Activated naive CD8-positive, alpha-beta T cell treated with anti-CD3 and anti-CD28 coated beads, Interleukin-2, amount 10 ng/mL, durations not matched to agents 7 days and 5 days (primary cell): ENCODE measurements around the gene CRB2. TPM values are rescaled to one million over a fixed set of nuclear protein-coding genes. Genes with fewer than 3 reads are reported as not detected.

Experiments used
- ATAC-seq: fragments of 150-1000 bp; cut with Tn5 transposase; one replicate; pipeline ENCODE4 v1.10.0; 2021; ENCODE audit warnings: low read depth, moderate library complexity
- POLR2A ChIA-PET: fragments of 350-600 bp; sonication (Branson Sonifier 250); formaldehyde crosslinking; loops from one replicate; lab custom pipeline; 2021; ENCODE audit warnings: antibody characterized with exemption; lab: Charles Lee
- DNase-seq: peaks from one replicate; pipeline ENCODE4 v3.0.0; 2021
- H3K27ac Mint-ChIP-seq: one replicate; pipeline ENCODE4 v1.8.0; 2022; ENCODE audit warnings: mild to moderate bottlenecking, mixed read lengths
- H3K27me3 Mint-ChIP-seq: one replicate; pipeline ENCODE4 v1.8.0; 2022; ENCODE audit warnings: mild to moderate bottlenecking, moderate library complexity, mixed read lengths
- H3K36me3 Mint-ChIP-seq: one replicate; pipeline ENCODE4 v1.8.0; 2021; ENCODE audit warnings: mild to moderate bottlenecking, mixed read lengths
- H3K4me1 Mint-ChIP-seq: one replicate; pipeline ENCODE4 v1.8.0; 2021; ENCODE audit warnings: mixed read lengths
- H3K4me3 Mint-ChIP-seq: one replicate; pipeline ENCODE4 v1.8.0; 2022; ENCODE audit warnings: mild to moderate bottlenecking, moderate library complexity, mixed read lengths
- H3K9me3 Mint-ChIP-seq: one replicate; pipeline ENCODE4 v1.8.0; 2021; ENCODE audit warnings: mixed read lengths
- total RNA-seq, 2 experiments: library from RNA; stranded (reverse); gene quantifications; one replicate each; pipeline ENCODE4 v1.2.3, GENCODE V29; 2021

The CRB2 gene
- total RNA-seq, 2 experiments from 2014 or later, result not detected

DNA sequence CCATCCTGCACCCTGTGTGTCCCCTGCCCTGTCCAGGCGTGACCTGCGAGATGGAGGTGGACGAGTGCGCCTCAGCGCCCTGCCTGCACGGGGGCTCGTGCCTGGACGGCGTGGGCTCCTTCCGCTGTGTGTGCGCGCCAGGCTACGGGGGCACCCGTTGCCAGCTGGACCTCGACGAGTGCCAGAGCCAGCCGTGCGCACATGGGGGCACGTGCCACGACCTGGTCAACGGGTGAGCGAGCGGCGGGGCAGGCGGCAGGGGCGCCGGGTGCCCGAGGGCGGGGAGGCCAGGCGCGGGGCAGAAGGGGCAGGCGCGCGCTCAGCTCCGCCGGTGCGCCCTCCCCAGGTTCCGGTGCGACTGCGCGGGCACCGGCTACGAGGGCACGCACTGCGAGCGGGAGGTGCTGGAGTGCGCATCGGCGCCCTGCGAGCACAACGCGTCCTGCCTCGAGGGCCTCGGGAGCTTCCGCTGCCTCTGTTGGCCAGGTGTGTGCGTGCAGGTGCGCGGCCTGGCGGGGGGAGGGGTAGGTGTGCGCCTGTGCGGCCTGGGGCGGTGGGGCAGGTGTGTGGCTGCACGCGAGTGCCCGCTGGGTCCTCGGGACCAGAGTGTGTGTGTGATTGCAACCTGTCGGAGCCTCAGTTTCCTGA, 10.0 kb downstream of the CRB2 start:
- POLR2A ChIA-PET, result no interaction called here
- H3K27me3 Mint-ChIP-seq, result peaks cover 6% of the 10 kb centered on the region
- H3K4me3 Mint-ChIP-seq, result no peak overlapping the region
- ATAC-seq (no peak), DNase-seq (no peak)
- H3K4me1 Mint-ChIP-seq, result no peaks in the 10 kb centered on the region
- H3K9me3 Mint-ChIP-seq, result no peaks in the 10 kb centered on the region
- H3K36me3 Mint-ChIP-seq, result no peaks in the 10 kb centered on the region
- no peak overlapping the region for H3K27ac Mint-ChIP-seq

GRCh38 chr9:123368023-123368422, 12.0 kb downstream of the CRB2 start:
- H3K36me3 Mint-ChIP-seq, result no peaks in the 10 kb centered on the region
- H3K4me1 Mint-ChIP-seq, result no peaks in the 10 kb centered on the region
- DNase-seq (no peak), ATAC-seq (no peak)
- POLR2A ChIA-PET, result no interaction called here
- H3K27ac Mint-ChIP-seq, result no peak overlapping the region
- no peaks in the 10 kb centered on the region for H3K9me3 Mint-ChIP-seq
- no peak overlapping the region for H3K4me3 Mint-ChIP-seq
- H3K27me3 Mint-ChIP-seq, result peaks cover 15% of the 10 kb centered on the region

DNA sequence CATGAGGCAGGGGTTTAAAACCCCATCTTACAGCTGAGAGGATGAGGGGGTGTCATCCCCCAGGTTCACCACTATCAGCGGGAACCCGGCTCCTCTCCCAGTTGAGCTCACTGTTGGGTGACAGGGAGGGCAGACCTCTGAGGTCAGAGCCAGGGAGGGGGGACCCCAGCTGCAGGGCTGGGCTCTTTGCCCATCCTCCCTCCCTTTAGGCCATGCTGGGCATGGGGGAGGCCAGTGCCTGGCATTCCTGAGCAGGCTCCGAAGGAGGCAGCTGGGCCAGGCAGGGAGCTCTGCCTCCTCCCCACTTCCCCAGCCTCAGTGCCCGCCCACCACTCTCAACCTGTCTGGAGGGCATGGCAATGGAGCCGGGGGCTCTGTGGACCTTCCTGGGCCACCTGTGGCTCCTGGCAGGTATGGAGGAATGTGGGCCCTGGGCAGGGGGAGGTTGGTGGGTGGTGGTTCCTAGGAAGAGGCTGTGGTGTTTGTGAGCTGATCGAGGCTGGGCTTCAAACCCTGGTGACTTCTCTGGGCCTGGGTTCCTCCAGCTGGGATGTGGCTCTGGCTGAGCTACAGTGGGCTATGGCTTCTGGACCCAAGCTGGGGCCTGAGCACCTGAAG, 12.6 kb downstream of the CRB2 start:
- ATAC-seq (no peak), DNase-seq (no peak)
- Mint-ChIP-seq H3K4me1 (no peaks in the 10 kb centered on the region), H3K4me3 (no peak overlapping the region), H3K27me3 (peaks cover 15% of the 10 kb centered on the region), H3K36me3 (no peaks in the 10 kb centered on the region), H3K27ac (no peak overlapping the region), H3K9me3 (no peaks in the 10 kb centered on the region)
- POLR2A ChIA-PET, result no interaction called here

DNA sequence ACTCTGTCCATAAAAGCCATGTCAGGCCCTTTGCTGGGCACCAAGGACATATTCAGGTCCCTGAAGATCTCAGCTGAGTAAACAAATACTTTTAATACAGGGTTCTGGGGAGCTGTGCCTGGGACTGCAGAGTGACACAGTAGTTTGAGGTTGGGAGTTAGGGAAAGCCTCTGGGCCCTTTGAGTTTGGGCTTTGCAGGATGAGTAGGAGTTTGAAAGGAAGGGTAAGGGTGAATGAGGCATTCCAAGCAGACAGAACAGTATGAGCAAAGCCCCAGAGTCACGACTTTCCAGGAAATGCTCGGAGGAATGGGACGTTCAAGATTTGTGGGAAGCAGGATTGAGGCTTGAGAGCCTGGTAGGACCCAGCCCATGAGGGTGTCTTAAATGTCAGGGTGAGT, 13.3 kb downstream of the CRB2 start:
- Mint-ChIP-seq H3K36me3 (no peaks in the 10 kb centered on the region), H3K9me3 (no peaks in the 10 kb centered on the region), H3K4me1 (no peaks in the 10 kb centered on the region), H3K27me3 (peaks cover 20% of the 10 kb centered on the region), H3K27ac (no peak overlapping the region), H3K4me3 (no peak overlapping the region)
- POLR2A ChIA-PET, result no interaction called here
- no peak for DNase-seq
- no peak for ATAC-seq

DNA sequence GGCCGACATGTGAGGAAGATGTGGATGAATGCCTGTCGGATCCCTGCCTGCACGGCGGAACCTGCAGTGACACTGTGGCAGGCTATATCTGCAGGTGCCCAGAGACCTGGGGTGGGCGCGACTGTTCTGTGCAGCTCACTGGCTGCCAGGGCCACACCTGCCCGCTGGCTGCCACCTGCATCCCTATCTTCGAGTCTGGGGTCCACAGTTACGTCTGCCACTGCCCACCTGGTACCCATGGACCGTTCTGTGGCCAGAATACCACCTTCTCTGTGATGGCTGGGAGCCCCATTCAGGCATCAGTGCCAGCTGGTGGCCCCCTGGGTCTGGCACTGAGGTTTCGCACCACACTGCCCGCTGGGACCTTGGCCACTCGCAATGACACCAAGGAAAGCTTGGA, 14.1 kb downstream of the CRB2 start:
- no peak for ATAC-seq
- H3K27ac Mint-ChIP-seq, result no peak overlapping the region
- no peaks in the 10 kb centered on the region for H3K9me3 Mint-ChIP-seq
- H3K4me1 Mint-ChIP-seq, result peaks cover 3% of the 10 kb centered on the region
- H3K36me3 Mint-ChIP-seq, result no peaks in the 10 kb centered on the region
- H3K4me3 Mint-ChIP-seq, result no peak overlapping the region
- POLR2A ChIA-PET, result no interaction called here
- peaks cover 28% of the 10 kb centered on the region for H3K27me3 Mint-ChIP-seq
- no peak for DNase-seq

GRCh38 chr9:123370526-123371227, 14.7 kb downstream of the CRB2 start:
- no peaks in the 10 kb centered on the region for H3K9me3 Mint-ChIP-seq
- ATAC-seq (no peak), DNase-seq (no peak)
- no peak overlapping the region for H3K27ac Mint-ChIP-seq
- no peaks in the 10 kb centered on the region for H3K36me3 Mint-ChIP-seq
- H3K4me3 Mint-ChIP-seq, result no peak overlapping the region
- H3K4me1 Mint-ChIP-seq, result peaks cover 4% of the 10 kb centered on the region
- POLR2A ChIA-PET, result interaction anchor here (0.6 kb wide), 1 partner anchor 294 kb away, joined by 3 read pairs; no protein-coding TSS in a partner anchor
- peaks cover 25% of the 10 kb centered on the region for H3K27me3 Mint-ChIP-seq

- Mint-ChIP-seq H3K27ac (no peak overlapping the region), H3K4me3 (no peak overlapping the region), H3K9me3 (no peaks in the 10 kb centered on the region), H3K27me3 (peaks cover 25% of the 10 kb centered on the region), H3K36me3 (no peaks in the 10 kb centered on the region), H3K4me1 (peaks cover 4% of the 10 kb centered on the region)
- ATAC-seq (no peak), DNase-seq (no peak)
- POLR2A ChIA-PET, result no interaction called here
Measured at GRCh38 chr9:123371228-123371584, 15.2 kb downstream of the CRB2 start.

DNA sequence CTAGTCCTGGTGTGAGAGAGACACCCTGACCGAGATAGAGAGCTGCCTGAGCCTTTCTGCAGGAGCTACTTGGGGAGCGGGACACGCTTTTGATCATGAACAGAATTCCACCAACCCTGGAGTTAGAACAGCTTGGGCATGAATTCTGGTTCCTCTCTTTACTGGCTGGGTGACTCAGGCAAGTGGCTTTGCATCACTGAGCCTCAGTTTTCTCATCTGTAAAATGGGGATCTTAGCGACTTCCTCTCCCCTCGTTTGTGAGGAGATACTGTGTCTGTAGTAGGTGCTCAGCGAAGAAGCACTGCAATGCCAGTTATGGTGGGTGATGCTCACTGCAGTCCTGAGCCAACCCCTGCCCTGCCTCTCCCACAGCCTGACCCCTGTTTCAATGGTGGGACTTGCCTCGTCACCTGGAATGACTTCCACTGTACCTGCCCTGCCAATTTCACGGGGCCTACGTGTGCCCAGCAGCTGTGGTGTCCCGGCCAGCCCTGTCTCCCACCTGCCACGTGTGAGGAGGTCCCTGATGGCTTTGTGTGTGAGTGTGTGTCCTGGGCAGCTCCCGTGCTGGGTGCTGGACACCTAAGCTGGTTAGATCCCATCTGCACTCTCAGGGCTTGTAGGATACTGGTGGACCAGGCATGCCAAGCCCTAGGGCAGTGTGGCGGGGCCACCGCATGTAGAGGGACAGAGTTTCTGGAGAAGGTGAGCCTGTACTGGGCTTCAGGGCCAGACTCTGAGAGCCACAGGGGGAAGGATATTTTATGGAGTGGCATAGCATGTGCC, 16.0 kb downstream of the CRB2 start:
- DNase-seq, result no peak
- Mint-ChIP-seq H3K27me3 (peaks cover 25% of the 10 kb centered on the region), H3K4me1 (peaks cover 4% of the 10 kb centered on the region), H3K9me3 (no peaks in the 10 kb centered on the region), H3K27ac (no peak overlapping the region), H3K36me3 (no peaks in the 10 kb centered on the region), H3K4me3 (no peak overlapping the region)
- no peak for ATAC-seq
- POLR2A ChIA-PET, result no interaction called here

- no peak for ATAC-seq
- Mint-ChIP-seq H3K4me3 (no peak overlapping the region), H3K36me3 (no peaks in the 10 kb centered on the region), H3K9me3 (no peaks in the 10 kb centered on the region), H3K27me3 (peaks cover 25% of the 10 kb centered on the region), H3K27ac (no peak overlapping the region), H3K4me1 (peaks cover 4% of the 10 kb centered on the region)
- POLR2A ChIA-PET, result no interaction called here
- no peak for DNase-seq
Measured at GRCh38 chr9:123372766-123373446, 16.9 kb downstream of the CRB2 start.

GRCh38 chr9:123373447-123373923, 17.5 kb downstream of the CRB2 start:
- Mint-ChIP-seq H3K4me3 (no peak overlapping the region), H3K9me3 (no peaks in the 10 kb centered on the region), H3K36me3 (no peaks in the 10 kb centered on the region), H3K27me3 (peaks cover 25% of the 10 kb centered on the region), H3K4me1 (peaks cover 4% of the 10 kb centered on the region), H3K27ac (no peak overlapping the region)
- POLR2A ChIA-PET, result no interaction called here
- DNase-seq, result no peak
- ATAC-seq, result no peak

DNA sequence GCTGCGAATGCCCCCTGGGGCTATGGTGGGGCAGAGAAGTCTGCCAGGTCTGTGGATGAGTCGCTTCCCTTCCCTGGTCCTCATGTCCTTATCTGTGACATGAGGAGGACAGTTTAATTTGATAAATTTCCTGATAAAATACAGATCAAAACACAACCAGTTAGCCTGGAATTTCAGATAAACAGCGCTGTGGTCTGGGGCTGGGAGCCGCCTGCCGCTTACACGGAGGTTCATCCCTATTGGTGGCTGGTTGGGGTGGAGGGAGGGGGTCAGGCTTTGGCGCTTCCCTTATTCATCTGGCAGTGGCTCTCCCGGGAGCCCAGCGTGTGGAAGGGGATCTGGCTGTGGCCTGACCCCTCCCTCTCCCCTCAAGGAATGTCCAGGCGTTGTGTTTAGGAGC, 17.9 kb downstream of the CRB2 start:
- Mint-ChIP-seq H3K4me3 (no peak overlapping the region), H3K27ac (no peak overlapping the region), H3K9me3 (no peaks in the 10 kb centered on the region), H3K27me3 (peaks cover 25% of the 10 kb centered on the region), H3K36me3 (no peaks in the 10 kb centered on the region), H3K4me1 (peaks cover 4% of the 10 kb centered on the region)
- POLR2A ChIA-PET, result no interaction called here
- DNase-seq, result no peak
- no peak for ATAC-seq

DNA sequence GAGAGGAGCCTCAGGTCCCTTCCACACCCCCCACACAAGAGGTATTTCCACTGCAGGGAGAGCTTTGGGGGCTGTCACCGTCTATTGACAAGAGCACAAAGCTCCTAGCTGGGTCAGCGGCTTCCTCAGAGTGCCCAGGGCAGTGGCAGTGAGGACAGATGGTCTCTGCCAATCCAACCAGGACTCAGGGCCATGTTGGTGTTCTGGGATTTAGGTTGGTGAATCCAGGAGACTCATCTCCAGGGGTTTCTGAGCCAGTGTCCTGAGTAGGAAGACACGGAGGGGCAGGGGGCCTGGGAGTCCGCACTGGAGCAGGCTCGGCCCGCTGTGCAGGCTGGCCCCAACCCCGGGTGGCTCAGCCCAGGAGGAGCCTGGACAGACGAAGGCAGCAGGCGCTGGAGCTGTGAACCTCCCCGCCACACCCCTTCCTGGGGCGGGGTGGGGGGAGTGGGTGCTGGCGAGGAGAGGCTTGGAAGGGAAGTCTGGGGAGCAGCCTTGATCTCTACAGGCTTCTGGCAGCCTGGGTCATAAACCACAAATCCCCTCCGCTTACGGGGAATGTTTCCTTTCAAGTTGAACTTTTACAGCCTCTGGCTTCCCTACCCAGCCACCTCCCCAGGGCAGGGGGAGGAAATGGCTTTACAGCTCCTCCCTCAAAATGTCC, 19.6 kb downstream of the CRB2 start:
- peaks cover 4% of the 10 kb centered on the region for H3K4me1 Mint-ChIP-seq
- H3K4me3 Mint-ChIP-seq, result no peak overlapping the region
- POLR2A ChIA-PET, result no interaction called here
- ATAC-seq (no peak), DNase-seq (no peak)
- no peaks in the 10 kb centered on the region for H3K9me3 Mint-ChIP-seq
- no peak overlapping the region for H3K27ac Mint-ChIP-seq
- H3K36me3 Mint-ChIP-seq, result no peaks in the 10 kb centered on the region
- peaks cover 24% of the 10 kb centered on the region for H3K27me3 Mint-ChIP-seq
